Measurements from ENCODE around the gene LPAR3.
A peak's percentile ranks its signal among the peaks of the same experiment; 100 is the strongest.

Gene LPAR3

DNA sequence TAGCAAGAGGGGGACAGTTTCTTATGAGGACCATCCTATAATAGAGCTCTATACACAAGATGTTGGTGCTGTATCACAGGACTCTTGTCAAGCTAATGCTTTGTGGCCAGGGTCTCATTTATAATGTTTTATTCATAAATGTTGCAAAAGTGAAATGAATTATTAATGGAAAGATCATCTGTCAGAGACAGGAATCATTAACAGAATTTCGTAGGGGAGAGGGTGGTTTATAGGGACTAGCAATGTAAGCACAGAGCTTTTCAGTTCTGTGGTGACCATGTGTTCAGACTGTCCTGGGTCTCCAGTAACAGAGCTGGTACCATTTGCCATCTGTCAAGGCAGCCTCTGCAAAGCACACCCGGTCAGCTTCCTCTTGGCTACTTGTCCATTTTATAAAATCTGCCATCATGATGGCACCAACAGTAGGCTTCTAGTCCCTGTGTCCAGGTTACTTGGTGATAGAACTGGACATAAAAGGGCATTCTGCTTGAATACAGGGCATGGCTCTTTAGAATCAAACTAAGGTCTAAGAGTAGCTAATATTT is 36.2 kb downstream of the LPAR3 start:
- DNase-seq (ENCODE audit: low read depth in 2 of 2): no peak

DNA sequence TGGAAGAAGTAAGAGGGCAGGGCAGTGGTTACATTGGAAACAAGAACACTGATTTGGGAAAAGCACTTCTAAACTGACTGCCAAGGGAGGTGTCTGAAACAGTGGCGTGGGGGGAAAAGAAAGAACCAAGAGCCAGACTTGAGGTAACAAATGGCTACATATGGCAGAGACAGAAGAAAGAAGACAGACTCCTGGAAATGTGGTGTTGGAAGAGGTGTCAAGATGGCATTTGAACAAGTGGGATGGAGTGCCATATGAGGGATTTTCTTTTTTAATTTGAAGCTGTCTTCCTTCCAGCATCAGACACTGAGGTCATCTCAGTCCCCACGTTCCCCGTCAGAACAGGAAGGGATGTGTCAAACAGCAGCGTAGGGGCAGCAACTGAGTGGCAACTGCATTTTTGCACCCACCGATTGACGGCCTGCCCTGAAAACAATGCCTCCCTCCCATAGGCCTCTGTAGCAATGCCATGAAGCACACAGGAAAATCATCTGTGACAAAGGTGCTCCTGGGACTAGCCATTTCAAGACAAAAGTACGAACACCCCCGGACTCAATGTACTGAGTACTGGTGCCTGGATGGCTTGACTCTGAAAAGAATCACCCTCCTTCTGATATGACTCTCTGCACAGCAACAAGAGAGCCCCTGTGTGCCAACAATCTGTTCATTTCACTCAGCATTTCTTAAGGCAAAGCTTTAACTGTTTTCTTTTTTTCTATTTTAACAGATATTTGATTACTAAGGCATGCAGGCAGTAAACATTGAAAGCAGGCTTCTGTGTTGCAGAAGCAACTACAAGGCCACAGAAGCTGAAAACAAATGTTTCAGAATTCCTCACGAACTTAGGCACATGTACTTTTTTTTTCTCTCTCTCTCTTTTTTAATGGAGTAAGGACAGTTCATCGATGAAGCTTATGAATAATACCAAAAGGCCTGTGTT is 37.0 kb downstream of the LPAR3 start:
- no peak for DNase-seq (ENCODE audit: low read depth in 2 of 2)

DNA sequence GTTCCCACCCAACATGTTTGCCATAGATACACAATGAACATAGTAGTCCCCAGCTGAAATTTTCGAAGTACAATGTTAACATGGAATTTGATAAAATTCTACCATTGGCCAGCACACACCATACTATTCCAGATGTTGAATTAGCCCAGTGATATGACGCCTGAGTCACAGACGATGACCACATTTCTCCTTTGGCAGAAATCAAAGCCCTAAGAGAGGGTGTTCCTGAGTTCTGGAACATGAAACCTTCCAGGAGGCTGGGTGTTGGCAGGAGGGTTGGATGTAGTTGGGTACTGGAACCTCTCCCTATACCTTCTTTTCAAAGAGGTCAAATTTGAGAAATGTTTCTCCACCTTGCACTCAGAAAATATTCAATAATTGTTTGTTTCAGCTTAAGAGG is 37.8 kb downstream of the LPAR3 start:
- no peak for DNase-seq (ENCODE audit: low read depth in 2 of 2)

DNA sequence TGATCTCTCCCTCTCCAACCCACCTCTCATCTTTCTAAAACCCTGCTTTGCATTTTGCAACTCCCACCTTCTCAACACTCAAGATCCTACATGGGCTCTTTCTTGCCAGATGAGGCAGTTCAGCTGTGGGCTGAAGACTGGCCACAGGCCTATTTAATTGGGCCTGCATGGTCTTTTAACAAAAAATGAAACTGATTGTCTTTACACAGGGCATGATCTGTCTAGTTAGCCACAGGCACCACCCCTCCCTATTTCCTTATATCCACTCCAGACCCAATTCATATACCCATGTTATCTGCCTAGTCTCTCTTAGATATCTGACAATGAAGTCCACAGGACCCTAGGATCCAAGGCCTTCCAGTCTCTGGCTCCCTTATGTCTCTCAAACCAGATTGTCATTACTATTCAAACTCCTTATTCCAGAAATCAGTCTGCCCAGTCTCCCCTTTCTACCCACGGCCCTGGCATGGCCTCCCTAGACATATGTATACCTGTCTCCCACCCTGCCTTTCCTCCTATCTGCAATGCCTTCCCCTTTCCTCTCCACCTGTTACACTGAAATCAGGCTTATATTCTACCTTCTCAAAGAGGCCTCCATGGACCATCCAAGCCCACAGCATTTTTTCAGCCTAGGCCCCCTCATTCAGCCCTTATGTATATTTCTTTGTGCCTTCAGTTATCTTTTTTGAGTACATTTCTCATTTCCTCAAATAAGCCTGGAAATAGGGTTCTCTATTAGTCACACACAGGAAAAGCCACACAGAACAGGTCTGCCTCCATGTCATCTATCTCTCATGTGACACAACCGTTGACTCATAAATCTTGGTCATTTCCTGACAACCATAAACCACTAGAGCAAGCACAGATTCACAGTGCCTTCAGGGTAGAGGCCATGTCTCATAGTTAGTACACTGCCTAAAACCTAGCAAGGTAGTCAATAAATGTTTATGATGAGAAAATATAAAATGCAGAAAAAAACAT is 39.0 kb downstream of the LPAR3 start:
- no peak for DNase-seq (ENCODE audit: low read depth in 2 of 2)

DNA sequence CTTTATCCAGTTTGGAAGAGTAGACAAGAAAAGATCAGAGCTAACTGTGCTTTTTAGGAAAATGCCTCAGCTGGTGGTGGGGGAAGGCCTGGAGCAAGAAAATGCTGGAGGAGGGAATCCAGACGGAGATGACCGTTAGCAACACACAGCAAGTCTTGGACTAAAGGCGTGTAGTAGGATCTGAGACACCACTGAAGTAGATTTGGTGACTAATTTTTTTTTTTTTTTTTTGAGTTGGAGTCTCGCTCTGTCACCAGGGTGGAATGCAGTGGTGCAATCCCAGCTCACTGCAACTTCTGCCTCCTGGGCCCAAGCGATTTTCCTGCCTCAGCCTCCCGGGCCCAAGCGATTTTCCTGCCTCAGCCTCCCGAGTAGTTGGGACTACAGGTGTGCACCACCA is 41.2 kb downstream of the LPAR3 start:
- DNase-seq (ENCODE audit: low read depth in 2 of 2): peak; percentile 49 to 52

DNA sequence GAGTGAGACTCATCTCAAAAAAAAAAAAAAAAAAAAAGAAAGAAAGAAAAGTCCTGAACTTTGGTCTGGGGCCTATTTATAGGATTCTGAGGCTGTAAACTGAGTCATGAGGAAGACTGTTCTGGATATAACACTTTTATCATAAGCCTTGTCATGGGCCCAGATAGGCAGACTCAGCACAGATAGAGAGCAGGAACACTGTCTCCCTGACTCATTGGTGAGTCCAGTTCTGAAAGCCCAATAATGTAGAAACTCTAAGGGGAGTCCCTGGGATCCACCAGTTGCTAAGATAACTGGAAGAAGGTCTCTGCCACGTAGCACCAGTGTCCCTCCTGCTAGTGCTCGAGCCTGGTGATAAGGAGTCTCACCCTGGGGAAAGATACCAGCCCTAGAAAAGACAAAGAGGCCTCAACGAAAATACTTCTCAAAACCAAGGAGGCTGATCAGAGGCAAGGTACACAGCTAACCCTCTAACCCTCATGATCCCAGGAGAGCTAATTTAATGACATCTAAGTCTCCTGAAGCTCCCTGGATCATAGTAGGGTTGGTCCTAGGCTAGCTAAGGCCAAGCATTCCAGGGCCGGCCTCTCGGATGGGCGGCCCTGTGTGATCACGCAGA is 43.5 kb downstream of the LPAR3 start:
- DNase-seq (ENCODE audit: low read depth in 2 of 2): no peak

DNA sequence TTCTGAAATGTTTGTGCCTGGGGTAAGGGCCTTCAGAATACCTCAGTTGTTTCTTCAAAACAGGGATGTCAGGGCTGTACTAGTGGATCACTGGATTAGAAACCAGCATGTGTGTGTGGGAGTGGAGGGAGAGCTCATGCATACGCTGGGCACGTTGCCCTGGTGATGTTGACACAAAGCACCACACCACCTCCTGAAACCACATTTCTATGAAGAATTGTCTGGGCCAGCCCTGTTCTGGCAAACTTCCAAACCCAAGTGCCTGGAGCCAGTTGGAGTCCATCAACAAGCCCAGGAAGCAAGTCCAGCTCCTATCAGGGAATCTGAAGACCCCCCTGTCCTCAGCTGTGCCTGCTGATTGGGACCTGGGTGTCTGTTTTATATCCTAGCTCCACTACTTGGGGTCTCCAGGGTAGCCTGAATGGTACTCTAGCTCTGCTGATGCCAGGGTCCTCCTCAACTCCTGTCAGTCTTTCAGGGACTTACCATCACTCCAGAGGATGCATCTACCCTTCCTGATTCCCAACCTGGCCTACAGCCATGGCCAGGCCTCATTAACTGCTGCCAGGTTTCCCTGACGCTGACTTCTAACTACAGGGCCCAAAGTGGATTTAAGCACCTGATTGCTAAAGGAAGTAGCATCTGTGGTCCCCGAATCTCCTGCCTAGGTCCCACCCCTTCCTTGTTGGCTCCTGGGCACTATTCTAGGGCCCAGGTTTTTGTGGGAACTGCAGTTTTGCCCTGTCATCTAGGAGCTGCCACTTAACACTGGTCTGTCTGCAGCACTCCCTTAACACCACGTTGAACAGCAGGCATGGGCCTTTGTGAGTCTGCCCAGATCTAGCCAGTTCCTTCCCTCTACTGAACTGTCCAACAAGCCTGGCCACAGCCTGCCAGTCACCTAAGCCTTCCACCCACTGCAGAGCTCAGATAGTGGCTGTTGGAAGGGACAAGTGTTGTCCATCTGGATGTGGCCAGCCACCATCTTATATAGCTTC is 45.5 kb downstream of the LPAR3 start:
- peak; percentile 81 to 82 for DNase-seq (ENCODE audit: low read depth in 2 of 2)

DNA sequence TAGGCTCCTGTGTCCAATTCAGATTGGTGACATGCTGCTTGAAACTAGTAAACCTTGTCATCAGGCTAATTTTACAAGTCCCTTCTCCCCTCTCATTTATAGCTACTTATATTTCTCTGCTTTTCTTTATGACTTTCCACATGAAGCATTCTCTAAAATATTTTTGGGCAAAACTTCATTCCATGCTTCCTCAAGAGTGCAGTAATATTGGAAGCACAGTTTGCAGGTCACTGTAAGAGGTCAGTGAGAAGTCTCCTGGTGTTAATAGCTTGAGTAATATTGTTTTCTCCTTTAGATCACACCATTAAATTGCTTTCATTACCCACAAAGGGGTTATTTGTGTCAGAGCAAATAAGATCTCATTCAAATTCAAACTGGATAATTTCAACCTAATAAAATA is 46.6 kb downstream of the LPAR3 start:
- DNase-seq (ENCODE audit: low read depth in 2 of 2): no peak

DNA sequence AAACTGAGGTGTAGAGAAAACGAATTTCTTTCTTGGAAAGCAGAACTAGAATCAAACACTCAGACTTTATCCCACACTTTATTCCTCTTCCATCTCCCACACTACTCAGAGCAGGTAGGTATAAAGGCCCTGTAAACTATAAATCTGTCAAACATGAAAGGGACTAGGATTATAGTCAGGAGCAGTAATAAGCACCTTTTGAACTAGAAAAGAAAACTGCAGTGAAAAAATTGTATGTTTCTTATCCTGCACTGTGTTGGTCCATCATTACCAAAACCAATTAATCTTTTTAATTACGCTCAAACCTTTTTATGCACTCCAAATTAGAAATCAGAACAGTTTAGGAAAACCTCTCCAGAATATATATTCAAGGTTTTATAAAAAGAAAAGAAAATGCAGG is 47.6 kb downstream of the LPAR3 start:
- no peak for DNase-seq (ENCODE audit: low read depth in 2 of 2)

DNA sequence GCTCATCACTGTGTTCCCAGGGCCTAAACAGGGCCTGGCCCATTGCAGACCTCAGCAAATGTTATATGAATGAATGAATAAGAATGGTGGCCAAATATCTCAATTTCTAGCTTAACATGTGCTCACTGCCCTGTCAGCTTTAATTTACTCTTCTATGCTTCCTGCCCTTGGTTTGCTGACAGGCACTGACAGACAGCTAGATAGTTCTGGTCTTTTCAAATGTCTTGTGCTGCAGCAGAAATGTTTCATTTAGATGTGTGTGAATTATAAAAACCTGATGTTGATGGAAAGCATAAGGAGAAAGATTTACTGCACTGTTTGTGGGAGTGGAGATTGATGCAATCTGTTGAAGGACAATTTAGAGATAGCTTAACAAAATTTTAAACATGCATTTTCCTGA is 48.9 kb downstream of the LPAR3 start:
- DNase-seq (ENCODE audit: low read depth in 2 of 2): no peak

DNA sequence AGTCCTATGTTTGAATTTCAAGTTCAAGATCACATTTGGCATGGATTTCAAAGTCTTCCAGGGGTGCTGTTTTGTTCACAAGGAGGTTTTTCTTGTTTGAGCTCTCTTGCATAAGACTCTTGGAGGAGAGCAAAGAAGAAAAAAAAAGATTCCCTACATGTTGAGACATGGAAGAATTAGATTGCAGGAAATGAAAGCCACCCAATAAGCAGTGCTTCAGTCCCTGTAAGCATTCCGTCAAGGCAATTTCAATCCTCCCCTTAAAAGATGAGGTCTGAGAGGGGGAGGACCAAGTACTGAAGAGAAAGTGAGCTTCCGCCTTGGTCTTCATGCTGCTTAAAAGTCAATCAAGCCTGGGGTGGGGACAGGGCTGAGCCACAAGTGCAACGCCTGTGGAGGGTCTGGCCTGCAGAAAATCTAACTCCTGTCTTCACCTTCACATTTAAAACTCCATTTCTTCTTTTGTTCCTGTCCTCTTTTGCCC is 50.2 kb downstream of the LPAR3 start:
- DNase-seq (ENCODE audit: low read depth in 2 of 2): no peak

DNA sequence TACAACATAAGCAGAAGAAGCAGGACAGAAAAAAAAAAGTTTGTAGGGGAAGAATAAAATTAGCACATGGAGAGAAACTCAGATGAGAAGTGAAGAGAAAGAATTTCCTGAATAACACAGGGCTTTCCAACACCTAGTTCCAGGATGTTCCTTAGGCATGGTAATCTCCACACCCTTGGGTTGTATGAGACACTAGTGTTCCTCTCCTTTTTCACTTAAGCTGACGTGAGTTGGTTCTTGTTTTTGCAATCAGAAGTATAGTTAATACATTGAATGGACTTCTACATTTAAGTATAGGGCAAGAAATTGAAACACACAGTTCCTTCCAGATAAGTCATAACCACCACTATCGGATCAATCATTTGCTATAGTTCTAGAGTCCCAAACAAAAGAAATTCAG is 51.0 kb downstream of the LPAR3 start:
- DNase-seq (ENCODE audit: low read depth in 2 of 2): no peak

DNA sequence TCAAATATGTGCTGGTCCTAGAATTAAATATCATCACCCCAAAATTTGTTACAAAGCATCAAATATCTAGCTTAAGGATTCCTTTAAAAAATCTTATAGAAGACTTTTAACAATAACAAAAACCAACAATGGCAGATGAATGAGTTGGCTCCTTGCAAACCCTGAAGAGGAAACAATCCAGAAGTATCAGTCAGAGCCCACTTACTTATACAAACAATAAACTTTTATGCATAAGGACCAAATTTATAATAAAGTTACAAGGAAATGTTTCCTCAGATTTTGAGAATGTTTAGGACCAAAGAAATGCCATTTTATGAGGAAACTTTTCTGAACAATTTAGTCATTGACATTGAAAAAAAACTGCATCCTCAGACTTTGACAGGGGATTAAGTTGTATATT is 52.7 kb downstream of the LPAR3 start:
- no peak for DNase-seq (ENCODE audit: low read depth in 2 of 2)

DNA sequence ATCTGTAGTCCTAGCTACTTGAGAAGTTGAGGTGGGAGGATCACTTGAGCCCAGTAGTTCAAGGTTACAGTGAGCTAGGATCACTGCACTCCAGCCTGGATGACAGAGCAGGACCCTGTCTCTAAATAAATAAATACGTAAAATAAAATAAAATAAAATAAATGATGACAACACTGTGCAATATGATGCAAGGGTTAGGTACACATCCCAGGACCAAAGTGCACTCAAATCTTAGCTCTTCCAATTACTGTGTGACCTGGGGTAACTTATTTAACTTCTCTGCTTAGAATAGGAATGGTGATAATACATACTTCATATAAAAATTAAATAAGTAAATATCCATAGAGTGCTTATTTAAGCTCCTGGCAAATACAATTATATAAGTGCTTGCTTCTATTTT is 53.5 kb downstream of the LPAR3 start:
- no peak for DNase-seq (ENCODE audit: low read depth in 2 of 2)

DNA sequence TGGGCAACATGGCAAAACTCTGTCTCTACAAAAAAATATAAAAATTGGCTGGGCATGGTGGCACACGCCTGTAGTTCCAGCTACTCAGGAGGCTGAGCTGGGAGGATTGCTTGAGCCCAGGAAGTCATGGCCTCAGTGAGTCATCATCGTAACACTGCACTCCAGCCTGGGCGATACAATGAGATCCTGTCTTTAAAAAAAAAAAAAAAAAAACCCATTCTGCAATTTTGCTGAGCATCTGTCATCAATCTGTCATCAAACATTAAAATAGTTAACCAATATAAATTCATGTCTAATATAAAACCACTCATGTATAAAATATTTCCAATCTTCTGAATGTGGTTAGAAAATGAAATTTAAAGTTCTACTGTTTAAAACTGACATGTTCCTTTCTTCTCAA is 56.9 kb downstream of the LPAR3 start:
- peak; percentile 10 to 32 for DNase-seq (ENCODE audit: low read depth in 2 of 2)

DNA sequence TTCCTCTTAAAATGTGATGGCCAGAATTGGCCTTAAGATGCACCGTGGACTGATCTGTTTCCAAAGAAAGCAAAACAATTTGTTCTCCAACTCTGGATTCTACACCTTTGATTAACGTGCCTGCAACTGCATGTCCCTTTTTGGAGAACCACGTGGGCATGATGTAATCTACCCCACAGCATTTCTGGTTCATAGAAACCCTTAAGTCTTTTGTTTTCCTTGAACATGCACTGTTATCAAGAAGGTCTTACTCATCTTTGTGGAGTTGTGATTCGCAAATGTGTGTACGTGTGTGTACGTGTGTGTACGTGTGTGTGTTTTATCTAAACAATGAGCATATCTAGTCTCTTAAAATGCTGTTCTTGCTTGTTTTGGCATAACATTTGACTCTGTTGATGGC is 57.8 kb downstream of the LPAR3 start:
- DNase-seq (ENCODE audit: low read depth in 2 of 2): no peak

DNA sequence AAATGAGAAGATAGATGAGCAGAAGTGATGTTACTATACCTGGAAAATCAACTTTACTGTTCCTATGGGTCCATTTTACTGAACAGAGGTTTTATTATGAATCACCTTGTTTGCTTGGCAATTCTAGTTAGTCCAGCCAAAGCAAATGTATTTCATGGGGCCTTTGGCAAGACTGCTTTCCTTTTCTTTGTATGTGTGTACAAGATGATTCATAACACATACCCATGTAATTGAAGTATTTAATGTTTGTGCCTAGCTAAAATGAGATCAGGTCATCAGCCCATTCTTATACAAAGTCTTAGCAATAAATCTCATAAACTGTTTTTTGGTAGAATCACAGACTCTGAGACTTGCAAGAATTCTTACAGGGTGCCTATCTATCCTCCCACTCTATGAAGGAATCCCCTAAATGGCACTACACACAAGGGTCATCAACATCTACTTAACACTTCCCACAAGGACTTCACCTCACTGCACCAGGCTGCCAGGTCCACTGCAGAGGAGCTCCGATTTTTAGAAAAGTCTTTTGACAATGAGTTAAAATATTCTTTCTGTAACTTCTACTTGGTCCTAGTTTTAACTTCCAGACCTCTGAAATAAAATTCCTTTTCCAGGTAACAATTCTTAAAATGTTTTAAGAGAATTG is 58.5 kb downstream of the LPAR3 start:
- no peak for DNase-seq (ENCODE audit: low read depth in 2 of 2)

DNA sequence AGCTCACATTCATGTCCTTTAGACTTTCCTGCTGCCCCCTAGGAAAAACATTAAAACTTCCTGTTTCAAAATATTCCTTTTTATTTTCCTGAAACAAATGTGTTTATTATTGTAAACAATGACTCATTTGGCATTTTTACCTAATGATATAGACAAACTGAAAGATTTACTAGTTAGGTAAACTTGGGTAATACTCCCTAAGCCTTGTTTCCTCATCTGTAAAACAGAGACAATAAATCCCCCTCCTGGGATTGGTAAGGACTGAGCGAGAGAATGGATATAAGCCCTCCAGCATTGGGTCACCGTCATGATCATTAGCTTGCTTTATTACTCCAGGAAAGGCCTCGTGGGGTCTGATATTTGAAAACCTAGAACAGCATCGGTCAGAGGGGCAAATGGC is 59.8 kb downstream of the LPAR3 start:
- no peak for DNase-seq (ENCODE audit: low read depth in 2 of 2)

DNA sequence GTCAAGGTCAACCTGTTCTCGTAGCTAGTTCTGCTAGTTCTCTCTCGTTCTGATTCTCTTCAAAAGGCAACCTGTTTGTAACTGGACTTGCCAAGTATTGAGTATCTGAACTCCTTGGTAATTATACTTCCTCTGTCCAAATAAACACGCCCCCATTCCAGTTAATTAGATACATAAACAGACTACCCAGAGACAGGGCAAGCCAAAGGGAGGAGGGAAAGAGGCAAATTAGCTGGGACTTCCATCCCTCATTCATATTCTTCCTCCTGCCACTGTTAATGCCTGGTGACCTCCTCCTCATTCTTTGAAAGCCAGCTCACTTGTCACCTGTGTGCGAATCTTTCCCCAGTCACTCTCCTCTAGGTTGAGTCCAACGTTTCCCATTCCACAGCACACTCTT is 62.9 kb downstream of the LPAR3 start:
- DNase-seq (ENCODE audit: low read depth in 2 of 2): no peak

DNA sequence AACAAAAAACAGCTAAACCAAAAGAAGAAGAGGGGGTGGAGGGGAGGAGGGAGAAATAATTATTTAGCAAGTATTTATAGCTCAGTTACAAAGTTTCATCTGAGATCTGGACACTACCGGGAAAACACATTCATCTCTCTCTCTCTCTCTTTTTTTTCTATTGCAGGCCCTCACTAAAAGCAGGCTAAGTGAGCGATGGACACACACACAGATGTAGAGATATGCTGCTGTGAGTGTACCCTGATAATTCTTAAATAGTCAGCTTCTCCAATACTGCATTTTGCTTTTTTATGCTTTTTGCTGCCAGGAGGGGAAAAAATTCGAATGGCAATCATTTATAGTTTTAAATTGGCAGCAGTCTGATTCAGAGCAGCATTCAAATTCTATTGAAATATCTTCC is 65.0 kb downstream of the LPAR3 start:
- DNase-seq (ENCODE audit: low read depth in 2 of 2): no peak
